ENCODE data around the gene TRIM43B.
"Not testable (repeated sequence)": the region's sequence is repeated elsewhere in the genome, so short reads cannot be mapped to it uniquely, and the experiment has no call there.

- not testable (repeated sequence) for TF ChIP-seq CTCF (IDR thresholded peaks at IDR 0.05); RORB (CRISPR knock-in tag; IDR thresholded peaks at IDR 0.05); GABPB1 (CRISPR knock-in tag; IDR thresholded peaks at IDR 0.05); FOXJ3 (CRISPR knock-in tag; IDR thresholded peaks at IDR 0.05; ENCODE audit: borderline replicate concordance); JUN (CRISPR knock-in tag; IDR thresholded peaks at IDR 0.05); ARID4B (CRISPR knock-in tag; IDR thresholded peaks at IDR 0.05; ENCODE audit: borderline replicate concordance)
Observed at GRCh38 chr2:95514226-95514625, 29.7 kb upstream of the TRIM43B start.
